HG03280 (cell line): ENCODE data around the gene SMOC1.

Source experiments
- ATAC-seq: cut with Tn5 transposase; IDR thresholded peaks from one replicate; pipeline ENCODE4 v1.9.1; 2021; ENCODE audit warnings: mild to moderate bottlenecking, moderate library complexity; ENCODE audit not compliant: unreplicated experiment

Gene SMOC1

GRCh38 chr14:70077005-70077404 lies 197.8 kb downstream of the SMOC1 start:
- no peak for ATAC-seq

DNA sequence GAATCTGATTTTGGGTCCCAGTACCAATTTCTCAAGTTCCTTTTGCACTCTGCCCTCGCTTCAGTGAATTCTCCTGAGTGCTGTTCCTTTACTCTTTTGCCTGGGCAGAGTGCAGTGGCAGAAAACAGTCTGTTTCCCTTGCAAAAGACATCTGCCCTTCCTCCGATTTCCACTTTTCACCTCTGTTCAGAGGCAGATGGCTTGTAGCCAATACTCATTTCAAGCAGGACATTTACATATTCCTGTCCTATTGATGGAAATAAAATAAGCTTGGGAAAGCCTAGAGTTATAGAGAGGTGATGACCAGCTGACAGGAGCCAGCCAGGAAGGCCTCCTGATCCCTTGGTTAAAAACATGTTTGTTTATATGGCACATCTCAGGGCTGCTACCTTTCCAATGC lies 198.5 kb downstream of the SMOC1 start:
- ATAC-seq: no peak

DNA sequence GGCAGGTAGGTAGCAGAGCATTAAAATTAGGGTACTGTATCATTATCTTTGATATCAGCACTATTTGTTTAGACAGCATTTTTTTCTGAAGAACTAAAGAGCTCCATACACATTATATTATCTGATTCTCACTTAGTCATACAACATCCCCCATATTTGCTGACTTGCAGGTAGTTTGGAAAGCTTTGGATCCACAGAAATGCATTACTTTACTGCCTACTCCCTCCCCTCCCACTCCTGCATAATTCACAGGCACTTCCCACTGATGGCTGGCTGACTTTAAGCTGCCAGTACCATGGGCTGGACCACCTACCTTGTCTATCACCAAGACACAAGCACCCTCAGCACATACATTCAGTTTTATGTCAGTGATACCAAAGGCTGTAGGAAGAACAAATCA lies 199.1 kb downstream of the SMOC1 start:
- no peak for ATAC-seq

DNA sequence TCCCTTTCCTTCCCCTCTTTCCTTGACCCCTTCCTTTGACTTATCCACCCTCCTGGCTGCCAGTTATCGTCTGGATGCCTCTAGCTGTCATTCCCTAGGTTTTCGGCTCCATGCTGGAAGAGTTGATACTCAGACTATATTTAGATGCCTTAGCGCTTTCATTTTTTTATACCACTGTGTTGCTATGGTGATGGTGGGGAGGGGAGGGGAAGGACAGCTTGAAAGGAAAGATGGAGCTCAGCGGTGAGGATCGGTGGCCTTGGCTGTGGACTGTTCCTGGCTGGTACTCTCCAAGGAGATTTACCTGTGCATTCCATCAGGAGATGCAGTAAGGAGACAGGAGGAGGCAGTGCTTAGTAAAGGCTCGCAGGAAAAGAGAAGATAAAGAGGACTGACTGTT lies 200.9 kb downstream of the SMOC1 start:
- ATAC-seq: no peak
